RPMI7951 (cell line): ENCODE results near the gene SCGB2B2. TPM values are rescaled to one million over a fixed set of nuclear protein-coding genes. Genes with fewer than 3 reads are reported as not detected.
"Not testable (repeated sequence)": the region's sequence is repeated elsewhere in the genome, so short reads cannot be mapped to it uniquely, and the experiment has no call there.

Experiments used
- DNase-seq: peaks from one replicate; pipeline ENCODE4 v3.0.0-alpha.2; 2012; ENCODE audit warnings: low read depth
- total RNA-seq: library from RNA; depleted of rRNA; stranded (reverse); fragments of >200 nt; shearing (Covaris generic); gene quantifications from 2 replicates; pipeline ENCODE4 v1.2.3, GENCODE V29; 2014

Gene SCGB2B2
- total RNA-seq, 1 experiment from 2014 or later, result not detected

DNA sequence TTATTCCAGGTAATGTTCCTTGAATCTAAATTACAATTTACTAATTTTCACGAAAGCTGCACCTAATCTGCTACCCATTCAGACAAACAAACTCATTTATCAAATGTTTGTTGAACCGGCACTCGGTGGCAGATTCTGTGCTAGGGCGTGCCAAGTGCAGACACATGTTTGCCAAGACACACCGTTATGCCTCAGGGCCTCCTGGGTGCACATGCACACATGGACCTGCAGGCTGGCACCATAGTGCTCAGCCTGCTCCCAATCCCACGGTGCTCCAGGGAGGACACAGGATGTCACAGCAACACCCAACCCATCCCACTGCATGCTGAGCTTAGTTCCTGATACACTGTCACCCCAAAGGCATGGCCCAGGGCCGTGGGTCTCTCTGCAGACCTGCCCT lies 7.7 kb downstream of the SCGB2B2 start:
- no peak for DNase-seq

DNA sequence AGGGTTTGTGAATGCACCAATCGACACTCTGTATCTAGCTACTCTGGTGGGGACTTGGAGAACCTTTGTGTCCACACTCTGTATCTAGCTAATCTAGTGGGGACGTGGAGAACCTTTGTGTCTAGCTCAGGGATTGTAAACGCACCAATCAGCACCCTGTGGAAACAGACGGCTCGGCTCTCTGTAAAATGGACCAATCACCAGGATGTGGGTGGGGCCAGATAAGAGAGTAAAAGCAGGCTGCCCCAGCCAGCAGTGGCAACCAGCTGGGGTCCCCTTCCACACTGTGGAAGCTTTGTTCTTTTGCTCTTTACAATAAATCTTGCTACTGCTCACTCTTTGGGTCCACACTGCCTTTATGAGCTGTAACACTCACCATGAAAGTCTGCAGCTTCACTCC lies 8.3 kb downstream of the SCGB2B2 start:
- not testable (repeated sequence) for DNase-seq

DNA sequence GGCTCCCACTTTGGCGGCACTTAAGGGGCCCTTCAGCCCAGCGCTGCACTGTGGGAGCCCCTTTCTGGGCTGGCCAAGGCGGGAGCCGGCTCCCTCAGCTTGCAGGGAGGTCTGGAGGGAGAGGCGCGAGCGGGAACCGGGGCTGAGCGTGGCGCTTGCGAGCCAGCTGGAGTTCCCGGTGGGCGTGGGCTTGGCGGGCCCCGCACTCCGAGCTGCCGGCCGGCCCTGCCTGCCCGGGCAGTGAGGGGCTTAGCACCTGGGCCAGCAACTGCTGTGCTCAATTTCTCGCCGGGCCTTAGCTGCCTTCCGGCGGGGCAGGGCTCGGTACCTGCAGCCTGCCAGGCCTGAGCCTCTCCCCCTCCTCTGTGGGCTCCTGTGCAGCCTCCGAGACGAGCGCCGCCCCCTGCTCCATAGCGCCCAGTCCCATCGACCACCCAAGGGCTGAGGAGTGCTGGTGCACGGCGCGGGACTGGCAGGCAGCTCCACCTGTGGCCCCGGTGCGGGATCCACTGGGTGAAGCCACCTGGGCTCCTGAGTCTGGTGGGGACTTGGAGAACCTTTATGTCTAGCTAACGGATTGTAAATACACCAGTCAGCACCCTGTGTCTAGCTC lies 8.8 kb downstream of the SCGB2B2 start:
- not testable (repeated sequence) for DNase-seq

DNA sequence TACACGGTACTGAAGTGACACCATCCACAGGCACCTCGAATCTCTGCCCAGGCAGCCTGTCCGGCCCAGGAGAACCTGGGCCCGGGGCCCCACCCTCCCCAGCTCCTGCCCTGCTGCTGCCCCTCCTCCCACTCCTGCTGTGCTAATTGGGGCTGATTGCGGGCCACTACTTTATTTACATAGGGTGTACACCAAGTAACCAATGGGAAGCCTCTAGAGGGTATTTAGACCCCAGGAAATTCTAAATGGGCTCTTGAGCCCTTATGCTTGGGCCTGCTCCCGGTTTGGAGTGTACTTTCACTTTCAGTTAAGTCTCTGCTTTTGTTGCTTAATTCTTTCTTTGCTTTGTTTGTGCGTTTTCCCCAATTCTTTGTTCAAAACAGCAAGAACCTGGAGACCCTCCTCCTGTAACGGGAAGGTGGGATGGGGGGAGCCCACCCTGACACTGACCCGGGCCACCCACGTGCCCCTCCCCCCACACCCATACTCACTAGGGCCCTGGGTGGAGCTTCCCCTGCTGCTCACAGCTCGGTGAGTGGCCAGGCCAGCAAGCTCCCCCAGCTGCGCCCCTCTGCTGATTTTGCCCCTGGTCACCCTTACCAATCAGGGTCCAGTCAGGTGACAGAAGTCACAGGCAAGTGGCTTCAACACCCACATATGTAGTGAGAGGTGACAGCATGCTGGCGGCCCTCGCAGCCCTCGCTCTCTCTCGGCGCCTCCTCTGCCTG lies 9.4 kb downstream of the SCGB2B2 start:
- DNase-seq, result peak; percentile 55

DNA sequence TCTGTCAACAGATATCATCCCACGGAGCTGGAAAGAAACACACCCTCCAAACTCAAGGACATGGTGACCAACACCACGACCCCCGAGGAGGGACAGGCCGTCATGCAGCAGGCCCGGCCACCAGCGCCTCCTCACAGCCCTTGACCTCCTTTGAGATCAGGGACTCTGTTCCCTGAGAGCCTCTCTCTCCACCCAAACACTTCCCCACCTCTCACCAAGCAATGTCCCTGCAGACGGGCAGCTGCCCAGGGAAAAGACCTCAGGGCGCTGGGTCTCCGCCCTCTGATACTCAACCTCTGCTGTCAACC lies 10.0 kb downstream of the SCGB2B2 start:
- no peak for DNase-seq

DNA sequence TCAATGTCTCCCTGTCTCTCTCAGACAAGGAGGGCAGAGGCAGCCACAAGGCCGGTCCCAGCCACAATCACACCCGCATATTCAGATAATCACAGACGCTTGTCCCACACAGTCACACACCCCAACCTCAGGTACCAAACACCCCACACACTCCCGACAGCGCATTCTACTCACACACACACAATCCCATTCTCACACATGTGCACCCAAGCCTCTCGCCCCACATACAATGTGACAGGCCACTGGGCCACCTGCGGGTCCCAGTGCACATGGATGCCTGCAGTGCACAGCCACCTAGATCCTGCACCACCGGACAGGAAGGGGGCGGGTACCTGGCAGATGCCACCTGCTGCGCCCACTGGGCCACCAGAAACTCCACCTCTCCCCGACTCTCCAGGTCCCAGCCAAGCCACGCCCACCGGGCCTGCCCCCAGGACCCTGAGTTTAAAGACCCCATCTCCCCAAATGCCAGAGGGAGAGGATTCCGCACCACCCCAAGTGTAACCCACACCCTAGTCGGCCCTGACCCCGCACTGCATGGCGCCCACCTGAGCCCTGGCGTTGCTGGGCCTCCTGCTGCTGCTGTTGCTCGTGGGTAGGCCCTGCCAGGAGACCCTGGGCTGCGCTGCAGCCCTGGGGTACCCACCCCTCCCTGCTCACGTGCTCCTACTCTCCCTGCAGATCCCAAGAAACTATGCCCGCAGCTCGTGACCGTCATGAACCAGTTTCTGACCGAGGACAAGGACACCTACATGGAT lies 10.6 kb downstream of the SCGB2B2 start:
- no peak for DNase-seq

DNA sequence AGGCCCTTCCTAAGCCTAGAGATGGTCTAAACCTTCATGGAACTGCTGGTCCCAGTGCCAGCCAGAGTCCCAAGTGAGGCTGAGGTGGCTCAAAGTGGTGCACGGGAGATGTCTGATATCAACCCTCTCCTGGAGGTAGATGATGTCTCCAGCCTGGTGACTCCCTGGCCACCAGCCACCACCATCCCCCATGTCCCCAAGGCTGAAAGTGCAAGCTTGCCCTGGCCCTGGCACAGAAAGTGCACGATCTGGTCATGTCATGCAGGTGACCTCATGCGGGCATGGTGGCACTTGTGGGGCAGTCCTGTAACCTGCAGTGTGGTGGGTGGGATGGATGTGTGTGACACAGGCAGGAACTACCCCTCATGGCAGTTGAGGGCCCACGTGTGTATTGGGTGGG lies 11.7 kb downstream of the SCGB2B2 start:
- not testable (repeated sequence) for DNase-seq

DNA sequence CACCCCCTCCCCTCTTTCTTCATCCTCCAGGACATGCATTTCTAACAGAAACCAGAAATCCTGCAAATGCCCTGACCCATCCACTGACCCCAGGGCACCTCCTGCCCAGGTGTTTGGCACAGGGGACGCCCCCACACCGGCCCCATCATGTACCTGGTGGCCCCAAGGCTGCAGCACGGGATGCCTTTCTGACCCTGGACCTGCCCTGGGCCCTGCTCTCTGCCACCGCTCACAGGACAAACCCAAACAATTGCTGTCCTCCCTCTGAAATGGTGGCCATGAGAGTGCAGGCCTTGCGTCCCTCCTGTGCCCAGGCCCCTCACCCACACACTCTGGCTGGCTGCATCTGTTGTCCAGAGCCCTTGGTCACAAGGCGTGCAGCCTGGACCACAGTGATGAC lies 12.1 kb downstream of the SCGB2B2 start:
- DNase-seq, result no peak

DNA sequence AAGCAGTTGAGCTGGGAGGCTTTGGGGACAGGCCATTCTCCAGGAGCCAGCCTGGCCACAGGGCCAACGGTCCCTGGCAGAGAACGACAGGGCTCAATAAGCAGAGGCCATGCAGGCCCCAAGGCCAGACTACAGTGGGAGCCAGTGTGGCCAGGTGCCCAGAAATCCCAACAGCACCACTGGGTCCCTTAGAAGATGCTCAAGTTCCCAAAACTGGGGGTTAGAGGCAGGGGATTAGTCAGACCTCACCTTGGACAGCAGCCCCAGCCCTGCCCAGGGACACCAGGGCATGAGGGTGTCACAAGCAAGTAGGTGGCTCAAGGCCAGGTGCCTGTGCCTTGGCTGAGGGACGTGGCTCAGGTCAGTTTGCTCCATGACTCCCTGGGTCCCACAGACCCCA lies 12.8 kb downstream of the SCGB2B2 start:
- no peak for DNase-seq

DNA sequence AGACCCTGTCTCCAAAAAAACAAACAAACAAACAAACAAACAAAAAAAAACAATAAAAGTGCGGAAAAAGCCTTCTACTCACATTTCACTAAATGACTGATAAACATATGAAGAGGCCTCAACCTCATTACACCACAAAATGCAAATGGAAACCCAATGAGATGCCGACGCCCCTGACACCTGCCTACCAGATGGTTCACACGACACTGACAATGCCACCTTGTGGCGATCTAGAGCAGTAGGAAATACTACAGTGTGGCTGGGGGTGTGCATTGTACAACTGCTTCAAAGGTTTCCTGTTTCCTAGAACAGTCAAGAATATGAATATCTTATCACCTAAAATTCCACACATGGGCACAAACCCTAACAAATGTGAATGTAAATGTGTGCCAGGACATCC lies 14.0 kb downstream of the SCGB2B2 start:
- DNase-seq, result peak; percentile 64

DNA sequence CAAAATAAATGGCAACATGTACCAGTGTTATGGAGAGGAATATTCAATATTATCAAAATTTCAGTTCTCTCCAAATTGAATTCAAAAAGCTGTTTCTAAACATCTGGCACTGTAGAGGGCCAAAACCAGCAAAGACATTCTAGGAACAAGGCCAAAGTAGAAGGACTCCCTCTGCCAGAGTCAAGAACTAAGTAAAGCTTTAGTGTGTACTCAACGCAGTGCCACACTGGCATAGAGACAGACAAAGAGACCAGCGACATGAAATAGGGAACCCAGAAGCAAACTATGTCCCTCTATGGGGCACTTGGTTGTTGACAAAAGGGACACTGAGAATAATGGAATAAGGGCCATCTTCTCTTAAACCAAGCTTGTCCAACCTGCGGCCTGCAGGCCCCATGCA lies 15.6 kb downstream of the SCGB2B2 start:
- DNase-seq, result no peak

DNA sequence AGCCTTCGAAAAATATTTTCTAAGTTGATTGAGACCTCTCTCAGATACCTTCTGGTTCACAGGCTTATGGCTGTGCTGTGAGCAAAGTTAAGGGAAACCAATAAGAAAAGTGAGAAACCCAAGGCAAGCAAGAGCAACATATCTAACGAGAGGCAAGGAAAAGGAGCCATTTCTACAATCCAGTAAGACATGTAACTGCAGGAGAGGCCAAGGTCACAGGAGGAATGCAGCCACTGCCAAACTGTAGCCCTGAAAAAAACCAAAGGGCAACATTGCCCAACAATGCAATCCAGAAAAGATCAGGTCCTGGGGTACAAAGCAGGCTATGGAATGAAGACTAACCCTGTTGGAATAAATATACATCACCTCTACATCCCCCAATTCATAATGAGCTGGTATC lies 21.3 kb downstream of the SCGB2B2 start:
- DNase-seq, result no peak

DNA sequence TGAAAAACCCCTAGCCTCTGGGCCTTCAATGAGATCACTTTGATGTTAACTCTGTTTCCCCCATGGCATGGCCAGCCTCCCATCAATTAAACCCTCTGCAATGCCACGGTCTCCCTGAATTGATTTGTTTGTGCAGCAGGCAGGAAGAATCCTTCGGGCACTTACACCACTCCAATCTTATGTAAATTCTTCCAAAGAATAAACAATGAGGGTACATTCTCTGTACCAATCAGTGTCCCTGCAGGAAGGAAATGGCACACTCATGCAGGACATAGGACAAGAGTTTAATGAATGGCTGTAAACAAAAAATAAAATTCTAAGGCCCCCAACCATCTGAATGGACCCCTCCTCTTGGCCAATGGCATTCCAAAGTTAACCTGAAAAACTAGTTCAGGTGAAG lies 22.2 kb downstream of the SCGB2B2 start:
- DNase-seq, result no peak

DNA sequence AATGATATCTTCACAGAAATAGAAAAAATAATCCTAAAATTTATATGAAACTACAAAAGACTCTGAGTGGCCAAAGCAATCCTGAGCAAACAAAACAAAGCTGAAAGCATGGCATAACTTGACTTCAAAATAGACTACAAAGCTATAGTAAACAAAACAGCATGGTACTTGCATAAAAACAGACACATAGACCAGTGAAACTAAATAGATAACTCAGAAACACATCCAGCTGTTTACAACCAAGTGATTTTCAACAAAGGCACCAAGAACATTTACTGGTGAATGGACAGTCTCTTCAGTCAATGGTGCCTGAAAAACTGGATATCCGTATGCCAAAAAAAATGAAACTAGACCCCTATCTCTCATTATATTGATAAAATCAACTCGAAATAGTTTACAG lies 25.2 kb downstream of the SCGB2B2 start:
- no peak for DNase-seq

DNA sequence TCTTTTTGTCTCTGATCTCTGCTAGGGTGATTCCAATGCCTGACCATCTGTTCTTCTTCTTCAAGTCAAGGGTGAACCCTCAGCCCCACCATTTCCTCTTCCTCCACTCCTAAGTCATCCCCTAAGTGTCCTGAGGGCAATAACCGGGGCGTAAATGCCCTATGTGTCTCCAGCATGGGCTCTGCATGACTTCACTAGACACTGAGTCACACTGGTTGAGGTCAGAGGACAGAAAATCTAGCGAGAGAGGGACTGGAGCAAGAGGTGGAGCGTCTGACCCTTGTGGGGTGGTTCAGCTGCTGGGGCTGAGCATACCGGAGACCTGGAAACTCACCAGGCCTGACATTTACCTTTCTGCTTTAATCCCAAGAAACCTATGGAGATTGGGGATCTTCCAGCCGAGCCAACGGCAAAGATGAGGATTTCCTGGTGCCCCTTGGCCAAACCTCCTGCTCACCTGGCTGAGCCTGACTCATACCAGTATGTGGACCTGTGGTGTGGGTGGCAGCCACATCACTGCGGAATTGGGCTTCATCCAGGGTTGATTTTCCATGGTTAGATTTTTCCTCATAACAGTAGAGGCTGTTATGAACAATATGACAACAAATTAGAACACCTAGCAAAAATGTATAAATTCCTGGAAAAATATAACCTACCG lies 26.9 kb downstream of the SCGB2B2 start:
- DNase-seq, result peak; percentile 83

DNA sequence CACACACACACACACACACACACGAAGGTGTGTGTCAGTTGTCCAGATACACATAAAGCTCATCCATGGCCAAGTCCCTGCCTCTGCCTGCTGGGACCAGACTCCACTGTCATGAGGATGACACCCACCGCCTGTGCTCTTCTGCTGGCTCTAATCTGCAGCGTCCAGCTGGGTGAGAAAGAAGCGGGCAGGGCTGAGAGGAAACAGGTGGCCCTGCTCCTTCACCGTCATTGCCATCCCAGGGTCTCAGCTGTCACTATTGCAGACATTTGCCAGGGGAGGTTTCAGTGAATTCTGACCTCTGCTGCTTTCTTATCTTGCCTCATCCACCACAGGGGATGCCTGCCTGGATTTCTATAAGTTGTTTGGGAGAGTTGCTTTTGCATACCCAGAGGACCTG lies 31.4 kb downstream of the SCGB2B2 start:
- no peak for DNase-seq

DNA sequence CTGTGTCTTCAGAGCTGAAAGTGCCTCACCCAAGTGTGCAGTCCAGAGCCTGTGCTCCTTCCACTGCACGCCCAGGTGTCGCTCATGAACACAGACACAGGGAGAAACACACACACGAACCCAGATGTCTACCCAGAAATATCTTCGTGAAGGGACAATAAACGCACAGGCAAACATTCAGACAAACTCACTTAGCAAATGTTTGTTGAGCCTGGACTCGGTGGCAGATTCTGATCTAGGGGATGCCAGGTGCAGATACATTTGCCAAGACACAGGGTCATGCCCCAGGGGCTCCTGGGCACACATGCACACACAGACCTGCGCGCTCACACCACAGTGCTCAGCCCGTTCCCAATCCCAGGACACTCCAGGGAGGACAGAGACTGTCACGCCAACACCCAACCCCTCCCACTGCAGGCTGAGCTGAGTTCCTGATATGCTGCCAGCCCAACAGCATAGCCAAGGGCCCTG lies 31.9 kb downstream of the SCGB2B2 start:
- no peak for DNase-seq

DNA sequence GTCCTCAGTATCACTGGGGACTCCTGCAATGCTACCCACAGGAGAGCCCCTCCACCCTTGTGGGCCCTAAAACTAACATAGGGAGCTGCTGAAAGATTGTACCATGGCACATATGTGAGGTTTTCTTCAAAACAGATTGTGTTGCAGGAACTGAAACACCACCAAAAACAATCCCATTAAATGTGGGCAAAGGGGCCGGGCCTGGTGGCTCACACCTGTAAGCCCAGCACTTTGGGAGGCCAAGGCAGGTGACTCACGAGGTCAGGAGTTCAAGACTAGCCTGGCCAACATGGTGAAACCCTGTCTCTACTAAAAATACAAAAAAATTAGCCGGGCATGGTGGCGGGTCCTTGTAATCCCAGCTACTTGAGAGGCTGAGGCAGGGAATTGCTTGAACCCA lies 34.7 kb downstream of the SCGB2B2 start:
- no peak for DNase-seq

DNA sequence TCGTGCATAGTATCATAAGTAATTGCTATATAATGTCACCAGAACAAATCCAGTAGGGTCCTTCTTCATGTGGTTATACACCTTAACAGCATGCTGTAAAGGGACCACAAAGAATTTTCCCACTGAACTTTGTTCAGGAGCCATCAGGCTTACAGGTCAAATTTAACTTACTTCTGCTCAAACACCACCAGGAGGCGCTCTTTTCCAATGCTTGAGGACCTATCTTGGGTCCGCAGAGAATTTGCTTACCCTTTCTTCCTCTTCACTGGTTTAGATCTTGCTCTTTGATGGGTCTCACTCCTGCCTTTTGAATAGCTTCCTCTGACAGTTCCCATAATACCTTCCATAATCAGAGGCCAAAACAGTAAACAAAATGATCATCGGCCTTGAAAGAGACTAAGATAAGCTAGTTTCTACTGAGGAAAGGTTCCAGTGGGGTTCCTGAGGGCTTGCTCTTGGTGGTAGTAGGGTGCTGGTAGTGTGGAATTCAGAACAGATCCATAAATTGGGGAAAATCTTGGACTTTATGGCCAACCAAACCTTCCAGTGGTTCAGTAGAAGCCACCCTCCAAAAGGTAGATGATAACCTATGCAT lies 37.4 kb downstream of the SCGB2B2 start:
- peak; percentile 72 for DNase-seq

DNA sequence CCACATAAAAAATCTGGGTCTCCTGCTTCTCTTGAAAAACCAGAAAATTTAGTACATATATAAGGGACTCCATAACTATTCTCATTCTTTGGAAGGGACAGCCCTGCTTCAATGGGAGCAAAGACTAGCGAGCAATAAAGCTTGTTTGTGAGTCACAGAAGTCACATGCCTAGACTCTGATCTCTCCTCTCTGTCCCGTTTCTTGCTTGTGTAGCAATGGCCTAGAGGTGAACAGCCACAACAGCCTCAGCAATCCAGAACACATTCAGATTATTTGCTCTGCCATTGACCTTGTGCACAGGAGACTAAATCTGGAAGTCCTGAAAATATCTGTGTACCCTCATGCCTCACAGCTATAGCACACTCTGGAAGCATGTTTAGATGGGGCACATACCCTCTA lies 43.2 kb downstream of the SCGB2B2 start:
- no peak for DNase-seq
